ENCODE measurements around the gene COPB1.

DNA sequence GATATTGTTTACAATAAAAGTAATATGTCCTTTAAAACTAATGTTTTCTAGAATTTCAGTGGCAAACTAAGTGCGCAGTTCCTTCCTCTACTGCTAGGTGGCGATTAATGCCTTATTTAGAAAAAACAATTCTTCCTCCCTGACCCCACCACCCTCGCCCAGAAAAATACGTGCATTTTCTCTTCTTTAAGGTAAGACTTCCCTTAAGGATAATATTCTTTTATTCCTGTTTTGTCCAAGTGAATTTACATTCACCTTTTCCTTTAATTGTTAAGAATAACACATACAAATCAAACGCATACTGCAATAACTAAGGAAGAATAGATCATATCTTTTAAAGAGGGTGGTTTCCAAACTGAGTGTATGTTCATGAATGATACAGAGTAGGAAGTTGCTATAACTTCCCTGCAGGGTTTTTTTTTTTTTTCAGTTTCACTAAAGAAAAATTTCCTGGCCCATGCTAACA, 37.6 kb upstream of the COPB1 start:
- TF ChIP-seq, protein P1, sequence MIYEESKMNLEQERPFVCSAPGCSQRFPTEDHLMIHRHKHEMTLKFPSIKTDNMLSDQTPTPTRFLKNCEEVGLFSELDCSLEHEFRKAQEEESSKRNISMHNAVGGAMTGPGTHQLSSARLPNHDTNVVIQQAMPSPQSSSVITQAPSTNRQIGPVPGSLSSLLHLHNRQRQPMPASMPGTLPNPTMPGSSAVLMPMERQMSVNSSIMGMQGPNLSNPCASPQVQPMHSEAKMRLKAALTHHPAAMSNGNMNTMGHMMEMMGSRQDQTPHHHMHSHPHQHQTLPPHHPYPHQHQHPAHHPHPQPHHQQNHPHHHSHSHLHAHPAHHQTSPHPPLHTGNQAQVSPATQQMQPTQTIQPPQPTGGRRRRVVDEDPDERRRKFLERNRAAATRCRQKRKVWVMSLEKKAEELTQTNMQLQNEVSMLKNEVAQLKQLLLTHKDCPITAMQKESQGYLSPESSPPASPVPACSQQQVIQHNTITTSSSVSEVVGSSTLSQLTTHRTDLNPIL (CRISPR knock-in tag; IDR thresholded peaks at IDR 0.05; ENCODE audit: low read depth): no peak
- no peak for TF ChIP-seq RARB (CRISPR knock-in tag; IDR thresholded peaks at IDR 0.05)
- TF ChIP-seq, protein P2, sequence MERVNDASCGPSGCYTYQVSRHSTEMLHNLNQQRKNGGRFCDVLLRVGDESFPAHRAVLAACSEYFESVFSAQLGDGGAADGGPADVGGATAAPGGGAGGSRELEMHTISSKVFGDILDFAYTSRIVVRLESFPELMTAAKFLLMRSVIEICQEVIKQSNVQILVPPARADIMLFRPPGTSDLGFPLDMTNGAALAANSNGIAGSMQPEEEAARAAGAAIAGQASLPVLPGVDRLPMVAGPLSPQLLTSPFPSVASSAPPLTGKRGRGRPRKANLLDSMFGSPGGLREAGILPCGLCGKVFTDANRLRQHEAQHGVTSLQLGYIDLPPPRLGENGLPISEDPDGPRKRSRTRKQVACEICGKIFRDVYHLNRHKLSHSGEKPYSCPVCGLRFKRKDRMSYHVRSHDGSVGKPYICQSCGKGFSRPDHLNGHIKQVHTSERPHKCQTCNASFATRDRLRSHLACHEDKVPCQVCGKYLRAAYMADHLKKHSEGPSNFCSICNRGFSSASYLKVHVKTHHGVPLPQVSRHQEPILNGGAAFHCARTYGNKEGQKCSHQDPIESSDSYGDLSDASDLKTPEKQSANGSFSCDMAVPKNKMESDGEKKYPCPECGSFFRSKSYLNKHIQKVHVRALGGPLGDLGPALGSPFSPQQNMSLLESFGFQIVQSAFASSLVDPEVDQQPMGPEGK (CRISPR knock-in tag; IDR thresholded peaks at IDR 0.05; ENCODE audit: borderline replicate concordance): no peak
- no peak for TF ChIP-seq ZFP3 (CRISPR knock-in tag; IDR thresholded peaks at IDR 0.05)
- no peak for TF ChIP-seq ARNTL (CRISPR knock-in tag; IDR thresholded peaks at IDR 0.05; ENCODE audit: borderline replicate concordance, low read depth)
- TF ChIP-seq, protein P3, sequence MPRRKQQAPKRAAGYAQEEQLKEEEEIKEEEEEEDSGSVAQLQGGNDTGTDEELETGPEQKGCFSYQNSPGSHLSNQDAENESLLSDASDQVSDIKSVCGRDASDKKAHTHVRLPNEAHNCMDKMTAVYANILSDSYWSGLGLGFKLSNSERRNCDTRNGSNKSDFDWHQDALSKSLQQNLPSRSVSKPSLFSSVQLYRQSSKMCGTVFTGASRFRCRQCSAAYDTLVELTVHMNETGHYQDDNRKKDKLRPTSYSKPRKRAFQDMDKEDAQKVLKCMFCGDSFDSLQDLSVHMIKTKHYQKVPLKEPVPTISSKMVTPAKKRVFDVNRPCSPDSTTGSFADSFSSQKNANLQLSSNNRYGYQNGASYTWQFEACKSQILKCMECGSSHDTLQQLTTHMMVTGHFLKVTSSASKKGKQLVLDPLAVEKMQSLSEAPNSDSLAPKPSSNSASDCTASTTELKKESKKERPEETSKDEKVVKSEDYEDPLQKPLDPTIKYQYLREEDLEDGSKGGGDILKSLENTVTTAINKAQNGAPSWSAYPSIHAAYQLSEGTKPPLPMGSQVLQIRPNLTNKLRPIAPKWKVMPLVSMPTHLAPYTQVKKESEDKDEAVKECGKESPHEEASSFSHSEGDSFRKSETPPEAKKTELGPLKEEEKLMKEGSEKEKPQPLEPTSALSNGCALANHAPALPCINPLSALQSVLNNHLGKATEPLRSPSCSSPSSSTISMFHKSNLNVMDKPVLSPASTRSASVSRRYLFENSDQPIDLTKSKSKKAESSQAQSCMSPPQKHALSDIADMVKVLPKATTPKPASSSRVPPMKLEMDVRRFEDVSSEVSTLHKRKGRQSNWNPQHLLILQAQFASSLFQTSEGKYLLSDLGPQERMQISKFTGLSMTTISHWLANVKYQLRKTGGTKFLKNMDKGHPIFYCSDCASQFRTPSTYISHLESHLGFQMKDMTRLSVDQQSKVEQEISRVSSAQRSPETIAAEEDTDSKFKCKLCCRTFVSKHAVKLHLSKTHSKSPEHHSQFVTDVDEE (CRISPR knock-in tag; IDR thresholded peaks at IDR 0.05): no peak
- TF ChIP-seq ZNF565 (CRISPR knock-in tag; conservative IDR thresholded peaks at IDR 0.05; ENCODE audit: low read depth): no peak
- no peak for TF ChIP-seq ZNF8 (CRISPR knock-in tag; IDR thresholded peaks at IDR 0.05)
- TF ChIP-seq, protein P4, sequence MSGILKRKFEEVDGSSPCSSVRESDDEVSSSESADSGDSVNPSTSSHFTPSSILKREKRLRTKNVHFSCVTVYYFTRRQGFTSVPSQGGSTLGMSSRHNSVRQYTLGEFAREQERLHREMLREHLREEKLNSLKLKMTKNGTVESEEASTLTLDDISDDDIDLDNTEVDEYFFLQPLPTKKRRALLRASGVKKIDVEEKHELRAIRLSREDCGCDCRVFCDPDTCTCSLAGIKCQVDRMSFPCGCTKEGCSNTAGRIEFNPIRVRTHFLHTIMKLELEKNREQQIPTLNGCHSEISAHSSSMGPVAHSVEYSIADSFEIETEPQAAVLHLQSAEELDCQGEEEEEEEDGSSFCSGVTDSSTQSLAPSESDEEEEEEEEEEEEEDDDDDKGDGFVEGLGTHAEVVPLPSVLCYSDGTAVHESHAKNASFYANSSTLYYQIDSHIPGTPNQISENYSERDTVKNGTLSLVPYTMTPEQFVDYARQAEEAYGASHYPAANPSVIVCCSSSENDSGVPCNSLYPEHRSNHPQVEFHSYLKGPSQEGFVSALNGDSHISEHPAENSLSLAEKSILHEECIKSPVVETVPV (CRISPR knock-in tag; IDR thresholded peaks at IDR 0.05): no peak
- TF ChIP-seq ZNF70 (CRISPR knock-in tag; IDR thresholded peaks at IDR 0.05): no peak
- TF ChIP-seq CSDC2 (CRISPR knock-in tag; IDR thresholded peaks at IDR 0.05): no peak
- no peak for TF ChIP-seq GLIS3 (CRISPR knock-in tag; IDR thresholded peaks at IDR 0.05)
- no peak for TF ChIP-seq ISL1 (CRISPR knock-in tag; IDR thresholded peaks at IDR 0.05)
- no peak for TF ChIP-seq PPARA (CRISPR knock-in tag; IDR thresholded peaks at IDR 0.05; ENCODE audit: borderline replicate concordance)

Data from SK-N-SH treated with all-trans-retinoic acid at 6 μM for 48 hours (cell line).